Fibroblast of skin of back (primary cell): Measurements from ENCODE around the gene PRKD2.
"Not testable (repeated sequence)": the region's sequence is repeated elsewhere in the genome, so short reads cannot be mapped to it uniquely, and the experiment has no call there.

Experiments
- DNase-seq: peaks from one replicate; pipeline ENCODE4 v3.0.0-alpha.2; 2013

PRKD2 gene

DNA sequence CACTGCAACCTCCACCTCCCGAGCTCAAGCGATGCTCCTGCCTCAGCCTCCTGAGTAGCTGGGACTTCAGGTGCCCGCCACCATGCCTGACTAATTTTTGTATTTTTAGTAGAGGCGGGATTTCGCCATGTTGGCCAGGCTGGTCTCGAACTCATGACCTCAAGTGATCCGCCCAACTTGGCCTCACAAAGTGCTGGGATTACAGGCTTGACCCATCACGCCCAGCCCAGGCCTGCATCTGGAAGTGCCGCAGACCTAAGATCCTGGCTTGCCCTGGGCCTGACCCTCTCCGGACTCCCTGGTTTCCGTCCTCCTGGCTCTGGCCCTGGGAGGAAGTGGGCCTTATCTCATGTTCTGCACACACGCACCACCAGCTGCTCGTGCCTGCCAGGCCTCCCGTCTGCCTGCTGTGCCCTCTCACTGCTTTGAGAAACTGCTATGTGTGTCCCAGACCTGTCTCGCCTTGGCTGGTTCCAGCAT is 87.3 kb downstream of the PRKD2 start:
- DNase-seq: no peak

DNA sequence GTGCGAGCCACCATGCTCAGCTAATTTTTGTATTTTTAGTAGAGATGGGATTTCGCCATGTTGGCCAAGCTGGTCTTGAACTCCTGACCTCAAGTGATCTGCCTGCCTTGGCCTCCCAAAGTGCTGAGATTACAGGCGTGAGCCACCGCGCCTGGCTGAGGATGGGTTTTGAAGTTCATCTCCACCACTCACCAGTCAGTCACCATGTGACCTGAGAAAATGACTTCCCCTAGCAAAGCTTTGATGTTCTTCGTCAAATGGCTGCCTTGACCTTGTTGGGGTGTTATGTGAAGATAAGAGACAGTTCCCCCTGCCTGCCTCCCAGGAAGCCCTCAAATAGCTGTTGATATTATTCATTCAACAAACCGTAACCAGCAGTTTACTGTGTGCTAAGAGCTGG is 87.9 kb downstream of the PRKD2 start:
- not testable (repeated sequence) for DNase-seq

DNA sequence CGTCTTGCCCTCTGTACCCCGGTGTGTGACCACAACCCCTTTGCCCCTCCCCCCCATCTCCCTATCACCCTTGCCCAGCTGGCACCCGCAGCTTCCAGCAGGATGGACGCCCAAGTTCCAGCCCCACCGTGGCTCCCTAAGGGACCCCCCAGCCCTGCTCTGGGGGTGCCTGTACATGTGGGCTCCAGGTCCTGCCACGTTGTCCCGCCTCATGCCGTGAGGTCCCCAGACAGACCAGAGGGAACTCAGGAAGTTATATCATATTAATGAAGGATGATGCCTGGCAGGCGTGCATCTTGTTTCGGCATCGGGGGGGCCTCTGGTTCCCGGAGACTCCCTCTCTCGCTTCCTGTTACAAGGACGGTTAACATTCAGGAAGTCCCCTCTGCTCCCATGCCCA is 90.5 kb downstream of the PRKD2 start:
- no peak for DNase-seq

DNA sequence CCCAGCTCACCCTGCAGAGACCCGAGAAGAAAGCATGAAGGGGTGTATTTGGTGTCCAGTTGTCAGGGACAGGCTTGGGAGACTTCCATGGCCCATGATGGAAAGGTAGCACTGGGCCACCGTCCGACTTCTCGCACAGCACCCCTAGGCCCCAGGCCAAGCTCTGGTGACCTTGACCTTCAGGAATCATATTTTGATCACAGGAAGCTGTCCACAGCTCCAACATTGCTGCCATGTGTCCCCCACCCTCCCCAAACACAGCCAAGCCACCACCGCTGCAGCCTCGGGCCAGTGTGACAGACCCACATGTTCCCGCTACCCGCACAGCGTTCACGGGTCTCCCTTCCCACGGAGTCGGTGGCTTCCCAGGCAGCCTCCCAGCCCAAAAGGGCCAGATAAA is 91.2 kb downstream of the PRKD2 start:
- DNase-seq: no peak

DNA sequence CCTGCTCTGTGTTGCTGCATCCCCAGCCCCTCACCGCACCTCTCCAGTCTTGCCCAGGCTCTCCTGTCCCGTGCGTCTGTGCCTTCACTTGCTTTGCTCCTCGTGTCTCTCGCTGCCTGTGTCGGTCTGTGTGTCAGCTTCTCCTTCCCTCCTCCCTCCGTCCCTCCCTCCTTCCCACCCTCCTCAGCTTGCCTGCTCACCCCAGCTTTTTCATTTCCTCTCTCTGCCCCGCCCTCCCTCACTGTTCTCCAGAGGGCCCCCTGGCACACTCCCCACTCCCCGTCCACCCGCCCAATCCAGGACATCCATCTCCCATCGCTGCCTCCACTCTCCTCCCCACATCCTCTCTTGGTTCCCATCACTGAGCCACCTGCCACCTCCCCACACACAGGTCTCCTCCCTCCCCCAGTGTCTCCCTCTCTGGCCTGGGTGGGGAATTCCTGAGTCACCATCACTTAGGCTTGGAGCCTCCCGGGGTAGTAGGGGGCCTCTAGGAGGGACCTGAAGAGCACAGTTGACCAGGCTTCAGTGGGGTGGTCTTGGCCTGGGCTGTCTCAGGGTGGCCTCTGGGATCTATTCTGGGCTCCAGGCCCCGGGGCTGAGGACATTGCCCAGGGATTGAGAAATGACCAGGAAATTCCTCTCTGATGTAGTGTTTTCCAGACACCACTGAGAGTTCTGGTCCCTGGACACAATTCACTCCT is 91.8 kb downstream of the PRKD2 start, which contains the start of gene PTGIR:
TSS of gene PTGIR (minus strand) at position 132 of the 704 bp plus-strand sequence. CDS start 864 bp downstream, outside the sequence.
- DNase-seq: peak; percentile 80
